OCI-LY3 (cell line): ENCODE results near the gene TULP1.

ENCODE experiments used
- EZH2phosphoT487 ChIP-seq: fragments of 200-600 bp; shearing (Covaris generic); IDR thresholded peaks from 2 replicates; pipeline ENCODE4 v1.6.1; 2018; ENCODE audit warnings: antibody characterized with exemption, mixed run types, low read depth
- TF ChIP-seq, protein P1 (sequence below): fragments of 200-600, 300-600 bp; sonication (generic); IDR thresholded peaks from 2 replicates; pipeline ENCODE4 v1.5.1; 2014; ENCODE audit warnings: antibody characterized with exemption, low read length, low read depth

GRCh38 chr6:35465646-35466045 is 47.0 kb downstream of the TULP1 start:
- TF ChIP-seq, protein P1, sequence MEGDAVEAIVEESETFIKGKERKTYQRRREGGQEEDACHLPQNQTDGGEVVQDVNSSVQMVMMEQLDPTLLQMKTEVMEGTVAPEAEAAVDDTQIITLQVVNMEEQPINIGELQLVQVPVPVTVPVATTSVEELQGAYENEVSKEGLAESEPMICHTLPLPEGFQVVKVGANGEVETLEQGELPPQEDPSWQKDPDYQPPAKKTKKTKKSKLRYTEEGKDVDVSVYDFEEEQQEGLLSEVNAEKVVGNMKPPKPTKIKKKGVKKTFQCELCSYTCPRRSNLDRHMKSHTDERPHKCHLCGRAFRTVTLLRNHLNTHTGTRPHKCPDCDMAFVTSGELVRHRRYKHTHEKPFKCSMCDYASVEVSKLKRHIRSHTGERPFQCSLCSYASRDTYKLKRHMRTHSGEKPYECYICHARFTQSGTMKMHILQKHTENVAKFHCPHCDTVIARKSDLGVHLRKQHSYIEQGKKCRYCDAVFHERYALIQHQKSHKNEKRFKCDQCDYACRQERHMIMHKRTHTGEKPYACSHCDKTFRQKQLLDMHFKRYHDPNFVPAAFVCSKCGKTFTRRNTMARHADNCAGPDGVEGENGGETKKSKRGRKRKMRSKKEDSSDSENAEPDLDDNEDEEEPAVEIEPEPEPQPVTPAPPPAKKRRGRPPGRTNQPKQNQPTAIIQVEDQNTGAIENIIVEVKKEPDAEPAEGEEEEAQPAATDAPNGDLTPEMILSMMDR, result no peak
- TF ChIP-seq EZH2phosphoT487, result no peak
